NB4 (cell line): ENCODE data around the gene SH2D1B.

Experiments
- POLR2A ChIP-seq: IDR thresholded peaks from 2 replicates; pipeline ENCODE4 v1.6.1; 2011; ENCODE audit warnings: mild to moderate bottlenecking; ENCODE audit not compliant: insufficient read length; ENCODE audit errors: extremely low read depth
- TF ChIP-seq, protein P1 (sequence below): IDR thresholded peaks from one replicate; pipeline ENCODE4 v1.5.1; 2012; ENCODE audit warnings: low read depth, low read length

DNA sequence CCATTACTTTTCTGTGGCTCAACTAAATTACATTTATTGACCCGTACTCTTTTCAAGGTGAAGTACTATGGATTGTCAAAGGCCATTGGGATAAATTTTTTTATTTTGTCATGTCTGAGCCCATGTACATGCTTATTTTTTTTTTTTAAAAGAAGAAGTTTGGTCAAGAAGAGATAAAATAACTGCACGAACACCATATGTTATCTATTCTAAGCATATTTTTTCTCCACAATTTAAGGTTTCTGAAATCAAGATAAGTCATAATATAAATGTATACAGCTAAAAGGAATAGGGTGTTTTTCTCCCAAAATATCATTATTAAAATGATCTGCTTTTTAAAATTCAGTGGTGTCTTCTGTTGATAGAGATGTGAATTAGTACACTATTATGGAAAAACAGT, 35.0 kb upstream of the SH2D1B start:
- TF ChIP-seq, protein P1, sequence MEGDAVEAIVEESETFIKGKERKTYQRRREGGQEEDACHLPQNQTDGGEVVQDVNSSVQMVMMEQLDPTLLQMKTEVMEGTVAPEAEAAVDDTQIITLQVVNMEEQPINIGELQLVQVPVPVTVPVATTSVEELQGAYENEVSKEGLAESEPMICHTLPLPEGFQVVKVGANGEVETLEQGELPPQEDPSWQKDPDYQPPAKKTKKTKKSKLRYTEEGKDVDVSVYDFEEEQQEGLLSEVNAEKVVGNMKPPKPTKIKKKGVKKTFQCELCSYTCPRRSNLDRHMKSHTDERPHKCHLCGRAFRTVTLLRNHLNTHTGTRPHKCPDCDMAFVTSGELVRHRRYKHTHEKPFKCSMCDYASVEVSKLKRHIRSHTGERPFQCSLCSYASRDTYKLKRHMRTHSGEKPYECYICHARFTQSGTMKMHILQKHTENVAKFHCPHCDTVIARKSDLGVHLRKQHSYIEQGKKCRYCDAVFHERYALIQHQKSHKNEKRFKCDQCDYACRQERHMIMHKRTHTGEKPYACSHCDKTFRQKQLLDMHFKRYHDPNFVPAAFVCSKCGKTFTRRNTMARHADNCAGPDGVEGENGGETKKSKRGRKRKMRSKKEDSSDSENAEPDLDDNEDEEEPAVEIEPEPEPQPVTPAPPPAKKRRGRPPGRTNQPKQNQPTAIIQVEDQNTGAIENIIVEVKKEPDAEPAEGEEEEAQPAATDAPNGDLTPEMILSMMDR: no peak
- no peak for TF ChIP-seq POLR2A
